OCI-LY3 (cell line): ENCODE data around the gene TIMM13.

Experiments
- H2AFZ ChIP-seq: fragments of 200-600, 300-600 bp; shearing (Covaris generic); 2 replicates; pipeline ENCODE4 v1.6.0; 2014; ENCODE audit warnings: antibody characterized with exemption, low read depth, low read length
- H3K27ac ChIP-seq: fragments of 200-600, 300-600 bp; sonication (generic); 2 replicates; pipeline ENCODE4 v1.5.1; 2014; ENCODE audit warnings: mild to moderate bottlenecking, low read length, moderate library complexity, mixed read lengths
- H3K27me3 ChIP-seq: fragments of 200-600, 300-600 bp; sonication (generic); 2 replicates; pipeline ENCODE4 v1.6.1; 2014; ENCODE audit warnings: low read depth, low read length, mixed read lengths
- H3K36me3 ChIP-seq: fragments of 200-600, 300-600 bp; sonication (generic); replicated peaks from 2 replicates; pipeline ENCODE3; 2014; ENCODE audit warnings: low read depth, low read length, mixed read lengths
- H3K4me1 ChIP-seq: fragments of 300-600, 200-600 bp; sonication (generic); 2 replicates; pipeline ENCODE4 v1.6.1; 2014; ENCODE audit warnings: low read length, mixed read lengths
- H3K4me2 ChIP-seq: fragments of 200-600, 300-600 bp; sonication (generic); 2 replicates; pipeline ENCODE4 v1.6.1; 2014; ENCODE audit warnings: low read length, mixed read lengths
- H3K4me3 ChIP-seq: fragments of 300-600, 200-600 bp; sonication (generic); 2 replicates; pipeline ENCODE4 v1.5.1; 2014; ENCODE audit warnings: antibody characterized with exemption, mild to moderate bottlenecking, low read length, moderate library complexity
- H3K79me2 ChIP-seq: fragments of 300-600, 200-600 bp; shearing (Covaris generic); 2 replicates; pipeline ENCODE4 v1.6.1; 2014; ENCODE audit warnings: mild to moderate bottlenecking, low read length, mixed read lengths
- H3K9ac ChIP-seq: fragments of 300-600, 200-600 bp; shearing (Covaris generic); 2 replicates; pipeline ENCODE4 v1.6.0; 2014; ENCODE audit warnings: mild to moderate bottlenecking, low read length, moderate library complexity
- H3K9me3 ChIP-seq: fragments of 200-600, 300-600 bp; shearing (Covaris generic); 2 replicates; pipeline ENCODE4 v1.6.1; 2014; ENCODE audit warnings: low read length, mixed read lengths; ENCODE audit not compliant: insufficient read depth
- H4K20me1 ChIP-seq: fragments of 200-600, 300-600 bp; sonication (generic); 2 replicates; pipeline ENCODE4 v1.6.1; 2016; ENCODE audit warnings: low read length, mixed read lengths; ENCODE audit not compliant: insufficient read depth
- CTCF ChIP-seq: fragments of 200-600, 300-600 bp; sonication (generic); IDR thresholded peaks from 2 replicates; pipeline ENCODE4 v1.5.1; 2014; ENCODE audit warnings: antibody characterized with exemption, low read length, low read depth
- EZH2phosphoT487 ChIP-seq: fragments of 200-600 bp; shearing (Covaris generic); IDR thresholded peaks from 2 replicates; pipeline ENCODE4 v1.6.1; 2018; ENCODE audit warnings: antibody characterized with exemption, mixed run types, low read depth

The TIMM13 gene

GRCh38 chr19:2443116-2443784 lies 15.9 kb upstream of the TIMM13 start:
- H3K27ac ChIP-seq: no peak overlapping the region
- peaks cover 82% of the 10 kb centered on the region for H4K20me1 ChIP-seq
- H3K79me2 ChIP-seq: peaks cover 99% of the 10 kb centered on the region
- no peaks in the 10 kb centered on the region for H3K9me3 ChIP-seq
- no peaks in the 10 kb centered on the region for H3K27me3 ChIP-seq
- H3K4me2 ChIP-seq: no peak overlapping the region
- no peak overlapping the region for H2AFZ ChIP-seq
- no peak overlapping the region for H3K4me3 ChIP-seq
- peaks cover 63% of the 10 kb centered on the region for H3K36me3 ChIP-seq
- H3K9ac ChIP-seq: no peak overlapping the region
- H3K4me1 ChIP-seq: peaks cover 21% of the 10 kb centered on the region
- TF ChIP-seq EZH2phosphoT487 (no peak), CTCF (no peak)

GRCh38 chr19:2441096-2441752 lies 13.8 kb upstream of the TIMM13 start:
- Histone ChIP-seq H3K4me3 (no peak overlapping the region), H3K9me3 (no peaks in the 10 kb centered on the region), H2AFZ (no peak overlapping the region), H3K27ac (no peak overlapping the region), H3K36me3 (peaks cover 72% of the 10 kb centered on the region), H4K20me1 (peaks cover 77% of the 10 kb centered on the region), H3K4me1 (peaks cover 3% of the 10 kb centered on the region), H3K79me2 (peaks cover 95% of the 10 kb centered on the region), H3K4me2 (no peak overlapping the region), H3K27me3 (no peaks in the 10 kb centered on the region), H3K9ac (no peak overlapping the region)
- TF ChIP-seq CTCF (no peak), EZH2phosphoT487 (no peak)

- Histone ChIP-seq H3K27ac (no peak overlapping the region), H4K20me1 (peaks cover 74% of the 10 kb centered on the region), H3K27me3 (no peaks in the 10 kb centered on the region), H3K4me2 (no peak overlapping the region), H3K9me3 (no peaks in the 10 kb centered on the region), H3K4me3 (no peak overlapping the region), H2AFZ (no peak overlapping the region), H3K9ac (no peak overlapping the region), H3K4me1 (no peaks in the 10 kb centered on the region), H3K36me3 (peaks cover 73% of the 10 kb centered on the region), H3K79me2 (peaks cover 89% of the 10 kb centered on the region)
- TF ChIP-seq EZH2phosphoT487 (no peak), CTCF (no peak)
These were observed 13.1 kb upstream of the TIMM13 start for GRCh38 chr19:2440515-2440914.

GRCh38 chr19:2438178-2438577 lies 10.8 kb upstream of the TIMM13 start:
- Histone ChIP-seq H3K9me3 (no peaks in the 10 kb centered on the region), H3K79me2 (peaks cover 76% of the 10 kb centered on the region), H3K27ac (no peak overlapping the region), H4K20me1 (peaks cover 51% of the 10 kb centered on the region), H3K4me2 (no peak overlapping the region), H2AFZ (no peak overlapping the region), H3K27me3 (no peaks in the 10 kb centered on the region), H3K4me3 (no peak overlapping the region), H3K4me1 (no peaks in the 10 kb centered on the region), H3K9ac (no peak overlapping the region), H3K36me3 (peaks cover 68% of the 10 kb centered on the region)
- TF ChIP-seq EZH2phosphoT487 (no peak), CTCF (no peak)
